SJCRH30 (cell line): Measurements from ENCODE around the gene KIF1B. TPM values are rescaled to one million over a fixed set of nuclear protein-coding genes. Genes with fewer than 3 reads are reported as not detected.

Source experiments
- DNase-seq, 2 experiments: peaks; one replicate each; pipeline ENCODE4 v3.0.0-alpha.2; 2015 to 2020
- H3K27ac ChIP-seq: fragments of 250-450 bp; sonication (Bioruptor Pico); 2 replicates; pipeline ENCODE4 v1.5.1; 2020; ENCODE audit warnings: mild to moderate bottlenecking, moderate library complexity
- H3K27me3 ChIP-seq: fragments of 250-450 bp; sonication (Bioruptor Pico); 2 replicates; pipeline ENCODE4 v1.5.1; 2020; ENCODE audit warnings: mild to moderate bottlenecking, moderate library complexity
- H3K36me3 ChIP-seq: fragments of 250-450 bp; sonication (Bioruptor Pico); 2 replicates; pipeline ENCODE4 v1.5.1; 2020; ENCODE audit warnings: mild to moderate bottlenecking, moderate library complexity
- H3K4me1 ChIP-seq: fragments of 250-450 bp; sonication (Bioruptor Pico); 2 replicates; pipeline ENCODE4 v1.5.1; 2020; ENCODE audit warnings: mild to moderate bottlenecking, moderate library complexity
- H3K4me3 ChIP-seq: fragments of 250-450 bp; sonication (Bioruptor Pico); 2 replicates; pipeline ENCODE4 v1.5.1; 2020; ENCODE audit warnings: mild to moderate bottlenecking, moderate library complexity
- H3K9me3 ChIP-seq: fragments of 250-450 bp; sonication (Bioruptor Pico); replicated peaks from 2 replicates; pipeline ENCODE4 v1.5.1; 2020; ENCODE audit warnings: mild to moderate bottlenecking, moderate library complexity
- total RNA-seq: library from RNA; depleted of rRNA; stranded (reverse); fragments of >200 nt; shearing (Covaris generic); gene quantifications from 2 replicates; pipeline ENCODE4 v1.2.3, GENCODE V29; 2014

Gene KIF1B
- total RNA-seq, 1 experiment from 2014 or later = 54.8 TPM

DNA sequence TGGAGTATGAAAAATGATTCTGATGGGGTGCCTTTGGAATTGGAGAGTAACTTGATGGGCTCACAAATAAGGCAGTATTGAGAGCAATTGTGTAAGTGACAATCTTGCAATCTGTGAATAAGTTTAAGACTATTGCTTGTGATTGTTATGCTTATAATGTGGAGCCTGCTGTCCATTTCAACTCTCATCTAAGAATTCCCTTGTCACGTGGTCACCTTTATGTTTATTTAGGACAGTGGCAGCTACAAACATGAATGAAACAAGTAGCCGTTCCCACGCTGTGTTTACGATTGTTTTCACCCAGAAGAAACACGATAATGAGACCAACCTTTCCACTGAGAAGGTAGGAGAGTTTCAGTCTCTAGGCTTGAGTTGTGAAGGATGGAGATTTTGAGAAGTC is 57.6 kb downstream of the KIF1B start:
- Histone ChIP-seq H3K27ac (no peak overlapping the region), H3K4me3 (no peak overlapping the region), H3K36me3 (peaks cover 42% of the 10 kb centered on the region), H3K4me1 (no peaks in the 10 kb centered on the region), H3K27me3 (no peaks in the 10 kb centered on the region), H3K9me3 (no peaks in the 10 kb centered on the region)
- no peak for DNase-seq

DNA sequence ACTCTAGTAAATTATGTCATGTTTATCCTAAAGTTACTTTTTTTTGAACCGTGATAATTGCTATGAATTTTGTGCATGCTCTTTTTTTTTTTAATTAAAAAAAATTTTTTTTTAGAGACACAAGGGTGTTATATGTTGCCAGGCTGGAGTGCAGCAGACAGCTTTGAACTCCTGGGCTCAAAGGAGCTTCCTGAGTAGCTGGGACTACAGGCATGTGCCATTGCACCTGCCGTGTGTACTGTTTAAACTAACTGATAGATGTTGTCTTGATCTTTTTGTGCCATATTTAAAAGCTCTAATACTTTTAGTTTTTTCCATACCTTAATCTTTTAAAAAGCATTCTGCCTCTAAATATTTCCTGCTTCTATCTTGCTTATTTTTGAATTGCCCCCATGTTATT is 60.7 kb downstream of the KIF1B start:
- Histone ChIP-seq H3K9me3 (no peaks in the 10 kb centered on the region), H3K27ac (no peak overlapping the region), H3K4me3 (no peak overlapping the region), H3K36me3 (peaks cover 32% of the 10 kb centered on the region), H3K27me3 (no peaks in the 10 kb centered on the region), H3K4me1 (no peaks in the 10 kb centered on the region)
- no peak for DNase-seq

DNA sequence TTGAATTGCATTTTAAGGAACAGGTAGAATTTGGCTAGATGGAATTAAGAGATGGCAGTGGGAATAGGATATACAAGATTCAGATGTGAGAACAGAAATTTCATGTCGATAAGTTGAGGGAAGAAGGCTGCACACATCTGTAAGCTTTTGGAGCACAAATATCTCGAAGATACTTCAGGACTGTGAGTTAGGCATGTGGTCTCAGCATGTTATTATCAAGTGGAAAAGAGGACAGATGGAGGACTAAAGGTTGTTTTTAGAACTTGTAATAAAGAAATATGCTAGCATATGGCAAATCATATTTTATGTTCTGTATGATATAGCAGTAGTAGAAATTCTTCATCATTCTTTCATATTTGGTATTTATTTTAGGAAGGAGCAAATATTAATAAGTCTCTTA is 61.5 kb downstream of the KIF1B start:
- DNase-seq = no peak
- no peak overlapping the region for H3K4me3 ChIP-seq
- H3K9me3 ChIP-seq = no peaks in the 10 kb centered on the region
- no peaks in the 10 kb centered on the region for H3K4me1 ChIP-seq
- H3K36me3 ChIP-seq = peaks cover 37% of the 10 kb centered on the region
- H3K27ac ChIP-seq = no peak overlapping the region
- H3K27me3 ChIP-seq = no peaks in the 10 kb centered on the region

DNA sequence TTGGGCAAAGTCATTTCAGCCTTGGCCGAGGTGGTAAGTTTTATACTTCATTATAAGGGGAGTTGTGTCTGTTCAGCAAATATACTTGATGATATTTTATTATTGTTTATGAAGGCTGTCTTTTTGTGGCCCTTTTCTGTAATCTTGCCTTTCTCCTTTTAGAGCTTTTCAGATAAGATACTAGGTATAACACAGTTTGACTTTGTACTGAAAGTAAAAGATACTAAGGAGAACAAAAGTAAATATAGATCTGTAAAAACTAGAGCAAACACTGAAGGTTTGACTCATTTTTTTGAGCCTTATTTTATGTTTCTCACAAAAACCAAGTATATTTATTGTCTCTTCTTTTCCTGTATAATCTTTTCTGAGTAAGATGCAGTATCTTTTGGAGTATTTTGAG is 61.9 kb downstream of the KIF1B start:
- Histone ChIP-seq H3K9me3 (no peaks in the 10 kb centered on the region), H3K4me3 (no peak overlapping the region), H3K27ac (no peak overlapping the region), H3K36me3 (peaks cover 37% of the 10 kb centered on the region), H3K27me3 (no peaks in the 10 kb centered on the region), H3K4me1 (no peaks in the 10 kb centered on the region)
- DNase-seq = no peak

DNA sequence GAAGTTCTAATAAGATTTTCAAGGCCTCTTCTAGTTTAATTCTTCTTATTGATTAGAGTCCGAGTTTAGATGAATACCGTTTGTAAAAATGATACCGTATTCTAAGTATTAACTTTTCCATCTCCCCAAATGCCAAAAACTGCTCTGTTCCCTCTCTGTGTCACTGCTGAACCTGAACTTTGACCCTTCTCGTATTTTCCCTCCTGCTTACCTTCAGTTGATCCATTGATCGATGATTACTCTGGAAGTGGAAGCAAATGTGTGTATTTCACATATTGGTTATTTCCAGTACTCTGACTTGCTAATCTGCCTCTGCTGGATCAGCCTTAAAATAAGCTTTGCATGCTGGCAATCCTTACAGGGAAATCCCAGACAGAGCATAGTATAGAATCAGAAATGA is 68.5 kb downstream of the KIF1B start:
- Histone ChIP-seq H3K36me3 (peaks cover 46% of the 10 kb centered on the region), H3K27me3 (no peaks in the 10 kb centered on the region), H3K4me3 (no peak overlapping the region), H3K27ac (no peak overlapping the region), H3K4me1 (no peaks in the 10 kb centered on the region), H3K9me3 (no peaks in the 10 kb centered on the region)
- DNase-seq = no peak

DNA sequence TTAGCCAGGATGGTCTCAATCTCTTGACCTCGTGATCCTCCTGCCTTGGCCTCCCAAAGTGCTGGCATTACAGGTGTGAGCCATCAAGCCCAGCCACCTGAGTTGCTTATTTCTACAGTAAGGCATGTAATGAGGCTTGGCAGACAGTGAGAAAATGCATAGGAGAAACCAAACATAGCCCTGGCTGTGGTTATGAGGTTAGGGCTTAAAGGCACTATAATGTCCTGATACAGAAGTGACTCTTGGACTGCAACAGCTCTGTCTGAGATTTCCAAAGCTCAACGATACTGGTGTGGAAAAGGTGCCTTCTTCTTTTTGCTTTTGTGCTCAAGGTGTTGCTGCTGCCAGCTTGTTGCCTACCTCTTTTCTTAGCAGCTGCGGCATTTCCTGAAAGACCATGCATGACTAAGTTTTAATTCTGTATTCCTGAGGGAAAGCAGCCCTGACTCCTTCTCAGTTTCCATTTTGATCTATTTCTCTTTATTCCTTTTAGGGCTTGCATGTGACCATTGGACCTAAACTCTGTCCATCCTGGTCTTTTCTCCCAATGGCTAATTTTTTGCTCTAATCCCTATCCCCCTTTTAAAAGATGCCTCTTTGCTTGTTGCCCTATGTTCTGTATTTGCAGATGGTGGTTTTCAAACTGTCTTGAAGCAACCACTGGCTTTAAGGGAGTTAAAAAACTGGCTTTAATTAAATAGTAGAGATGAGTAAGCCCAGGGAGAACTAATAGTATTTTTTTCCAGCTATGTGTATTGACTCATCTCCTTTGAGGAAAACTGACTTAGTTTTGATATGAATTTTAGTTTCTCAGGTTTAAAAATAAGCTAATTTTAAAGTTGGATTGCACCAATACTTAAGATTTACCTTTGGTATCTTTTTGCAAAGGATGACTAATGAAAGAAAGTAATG is 70.3 kb downstream of the KIF1B start:
- Histone ChIP-seq H3K27me3 (no peaks in the 10 kb centered on the region), H3K36me3 (peaks cover 51% of the 10 kb centered on the region), H3K4me1 (no peaks in the 10 kb centered on the region), H3K4me3 (no peak overlapping the region), H3K9me3 (no peaks in the 10 kb centered on the region), H3K27ac (no peak overlapping the region)
- no peak for DNase-seq

DNA sequence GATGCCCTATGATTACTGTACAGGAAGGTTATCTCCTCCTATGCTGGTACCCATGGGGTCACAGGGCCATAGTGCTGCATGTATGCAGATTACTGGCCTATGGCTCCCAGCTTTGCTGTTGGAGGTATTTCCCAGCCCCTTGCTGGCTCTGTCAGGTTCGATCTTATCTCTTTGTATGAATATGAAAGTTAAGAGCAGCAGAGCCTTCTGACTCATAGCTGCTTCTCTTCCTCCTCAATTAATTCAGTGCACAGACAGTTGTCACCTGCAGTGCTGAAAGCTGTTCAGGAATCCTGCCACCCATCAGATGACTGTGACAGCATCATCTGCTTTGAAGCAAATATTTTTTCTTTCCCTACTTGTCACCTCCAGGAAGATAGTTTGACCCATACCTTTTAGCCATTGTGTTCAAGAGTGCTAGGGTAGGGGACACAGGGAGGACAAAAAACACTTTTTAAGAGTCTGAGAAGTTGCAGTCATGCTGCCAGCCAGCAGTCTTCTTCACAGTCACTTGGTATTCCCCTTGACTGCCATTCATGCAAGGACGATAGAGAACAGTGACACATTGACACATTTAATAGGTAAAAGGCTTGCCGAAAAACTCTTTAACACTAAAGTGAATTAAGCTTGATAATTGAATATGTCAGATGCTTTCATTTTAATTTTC is 73.1 kb downstream of the KIF1B start:
- H3K4me1 ChIP-seq = no peaks in the 10 kb centered on the region
- peaks cover 32% of the 10 kb centered on the region for H3K36me3 ChIP-seq
- no peaks in the 10 kb centered on the region for H3K27me3 ChIP-seq
- no peaks in the 10 kb centered on the region for H3K9me3 ChIP-seq
- H3K4me3 ChIP-seq = no peak overlapping the region
- no peak overlapping the region for H3K27ac ChIP-seq
- no peak for DNase-seq

DNA sequence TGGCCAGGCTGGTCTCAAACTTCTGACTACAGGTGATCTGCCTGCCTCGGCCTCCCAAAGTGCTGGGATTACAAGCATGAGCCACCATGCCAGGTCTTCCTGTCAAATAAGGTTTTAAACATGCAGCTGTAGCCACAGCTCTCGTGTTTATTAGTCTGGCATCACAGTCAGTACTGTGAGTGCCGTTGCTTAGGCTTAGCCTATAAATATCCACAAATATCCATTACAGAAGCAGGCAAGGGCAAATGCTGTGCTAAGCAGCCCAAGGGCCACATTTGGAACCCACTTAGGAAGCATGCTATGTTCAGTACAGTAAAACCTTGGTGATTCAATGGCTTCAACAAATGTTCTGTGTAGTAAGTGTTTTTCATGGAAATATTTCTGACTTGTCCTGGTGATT is 75.9 kb downstream of the KIF1B start:
- H3K27ac ChIP-seq = no peak overlapping the region
- H3K4me1 ChIP-seq = no peaks in the 10 kb centered on the region
- no peak for DNase-seq
- peaks cover 29% of the 10 kb centered on the region for H3K36me3 ChIP-seq
- no peak overlapping the region for H3K4me3 ChIP-seq
- no peaks in the 10 kb centered on the region for H3K27me3 ChIP-seq
- H3K9me3 ChIP-seq = no peaks in the 10 kb centered on the region

DNA sequence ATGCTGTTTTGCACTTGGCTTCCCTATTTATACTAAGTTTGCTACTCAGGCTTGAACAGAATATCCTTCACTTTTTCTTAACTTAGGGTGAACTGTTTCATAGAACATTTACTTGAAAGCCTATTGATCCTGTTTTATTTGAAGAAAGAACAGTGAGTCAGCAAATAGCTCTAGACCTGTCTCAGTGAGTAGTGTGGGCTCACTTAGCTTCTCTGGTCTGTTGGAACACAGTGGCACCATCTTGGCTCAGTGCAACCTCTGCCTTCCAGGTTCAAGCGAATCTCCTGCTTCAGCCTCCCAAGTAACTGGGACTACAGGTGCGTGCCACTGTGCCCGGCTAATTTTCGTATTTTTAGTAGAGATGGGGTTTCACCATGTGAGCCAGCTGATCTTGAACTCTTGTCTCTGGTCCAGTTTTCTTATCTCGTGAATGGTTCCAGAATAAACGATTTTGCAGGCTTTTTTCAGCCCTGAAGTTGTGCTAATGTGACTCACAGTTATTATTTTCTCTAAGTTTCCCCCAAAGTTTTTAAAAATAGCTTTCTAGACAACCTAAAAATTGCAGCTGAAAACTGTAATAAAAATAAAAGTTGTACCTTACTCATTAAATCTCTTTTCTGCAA is 76.8 kb downstream of the KIF1B start:
- Histone ChIP-seq H3K27me3 (no peaks in the 10 kb centered on the region), H3K9me3 (no peaks in the 10 kb centered on the region), H3K4me3 (no peak overlapping the region), H3K27ac (no peak overlapping the region), H3K4me1 (no peaks in the 10 kb centered on the region), H3K36me3 (peaks cover 28% of the 10 kb centered on the region)
- no peak for DNase-seq

DNA sequence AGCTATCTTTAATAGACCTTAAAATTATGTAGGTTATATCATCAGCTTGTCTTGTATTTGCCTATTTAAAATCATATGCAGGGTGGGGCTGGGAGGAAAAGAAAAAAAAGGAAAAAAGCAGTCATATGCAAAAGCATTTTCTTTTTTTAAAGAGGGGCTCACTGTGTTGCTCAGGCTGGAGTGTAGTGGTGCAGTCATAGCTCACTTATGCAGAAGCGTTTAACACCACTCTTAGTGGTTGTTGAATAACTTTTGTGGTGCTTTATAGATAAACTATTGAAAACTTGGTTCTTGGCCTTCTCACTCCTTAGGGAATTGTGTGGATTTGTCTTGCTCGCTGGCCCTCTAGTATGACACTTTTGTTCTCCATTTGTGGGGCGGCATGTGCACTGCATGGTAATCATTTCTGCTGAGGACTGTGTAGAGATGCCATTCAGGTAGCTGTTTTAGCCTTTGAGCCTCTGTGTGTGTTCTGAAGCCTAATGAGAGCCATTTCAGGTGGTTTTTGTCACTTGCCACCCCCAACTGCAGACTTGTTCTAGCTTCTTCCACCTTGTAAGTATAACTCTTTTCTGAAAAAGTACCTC is 77.8 kb downstream of the KIF1B start:
- DNase-seq = no peak
- Histone ChIP-seq H3K27ac (no peak overlapping the region), H3K27me3 (no peaks in the 10 kb centered on the region), H3K4me3 (no peak overlapping the region), H3K36me3 (peaks cover 32% of the 10 kb centered on the region), H3K4me1 (no peaks in the 10 kb centered on the region), H3K9me3 (no peaks in the 10 kb centered on the region)

DNA sequence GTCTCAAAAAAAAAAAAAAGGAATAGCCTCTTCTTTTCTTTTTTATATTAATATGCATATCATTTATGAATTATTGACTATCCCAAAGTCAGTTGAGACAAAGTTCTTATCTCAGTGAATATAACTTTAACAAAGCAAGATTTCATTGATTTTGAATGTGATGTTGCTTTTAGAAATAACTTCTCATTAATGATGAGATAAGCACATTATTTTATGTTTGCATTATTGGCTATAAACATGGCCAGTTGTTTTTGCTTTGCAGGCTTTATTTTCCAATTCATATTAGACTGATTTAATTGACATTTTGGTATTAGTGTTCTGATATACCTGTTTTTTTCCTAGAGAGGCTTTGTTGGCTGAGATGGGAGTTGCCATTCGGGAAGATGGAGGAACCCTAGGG is 81.3 kb downstream of the KIF1B start:
- no peaks in the 10 kb centered on the region for H3K9me3 ChIP-seq
- peaks cover 44% of the 10 kb centered on the region for H3K36me3 ChIP-seq
- H3K27ac ChIP-seq = no peak overlapping the region

DNA sequence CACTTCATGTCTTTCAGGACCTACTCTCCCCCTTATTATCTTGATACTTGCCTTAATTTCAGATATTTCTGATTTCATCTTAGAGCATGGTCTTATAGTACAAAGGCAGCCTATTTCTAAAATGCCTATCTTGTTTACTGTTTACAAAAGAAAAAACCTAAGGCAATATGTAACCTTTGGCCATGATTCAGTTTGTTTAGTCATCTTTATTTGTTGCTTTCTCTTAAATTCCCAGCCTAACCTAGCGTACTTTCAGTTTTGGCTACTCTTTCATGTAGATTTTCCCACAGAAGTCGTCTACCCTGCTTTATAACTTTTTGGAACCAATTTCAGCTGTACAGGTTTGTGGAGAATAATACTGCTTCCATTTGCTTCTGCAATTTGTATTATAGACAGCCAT is 81.8 kb downstream of the KIF1B start:
- H3K4me3 ChIP-seq = no peak overlapping the region
- no peaks in the 10 kb centered on the region for H3K4me1 ChIP-seq
- DNase-seq = no peak
- no peak overlapping the region for H3K27ac ChIP-seq
- H3K27me3 ChIP-seq = no peaks in the 10 kb centered on the region
- H3K9me3 ChIP-seq = no peaks in the 10 kb centered on the region
- H3K36me3 ChIP-seq = peaks cover 47% of the 10 kb centered on the region

More for the DNA sequence above, 81.3 kb downstream of the KIF1B start:
- H3K27me3 ChIP-seq = no peaks in the 10 kb centered on the region
- no peak overlapping the region for H3K4me3 ChIP-seq
- no peak for DNase-seq
- no peaks in the 10 kb centered on the region for H3K4me1 ChIP-seq

DNA sequence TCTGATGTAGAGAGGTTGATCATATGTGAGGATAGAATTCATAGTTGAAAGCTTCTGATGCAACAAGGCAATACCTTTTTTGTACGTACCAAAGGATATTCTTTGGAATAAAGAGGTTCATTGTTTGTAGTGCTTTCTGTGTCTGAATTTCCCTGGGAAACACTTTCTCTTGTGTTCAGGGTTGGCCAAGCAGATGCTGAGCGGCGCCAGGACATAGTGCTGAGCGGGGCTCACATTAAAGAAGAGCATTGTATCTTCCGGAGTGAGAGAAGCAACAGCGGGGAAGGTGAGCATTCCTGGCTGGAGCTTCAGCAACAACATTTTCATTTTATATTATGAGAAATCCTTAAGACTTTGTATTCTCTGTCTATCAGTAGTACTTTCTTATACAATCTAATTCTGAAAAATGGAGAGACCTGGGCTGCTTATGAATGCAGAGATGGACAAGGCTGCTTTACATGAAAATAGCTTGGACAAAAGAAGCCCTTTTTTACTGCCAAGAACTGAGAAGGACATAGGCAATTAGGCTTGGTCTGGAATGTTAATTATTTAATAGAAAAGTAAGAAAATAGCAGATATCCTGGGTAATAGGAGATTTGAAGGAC is 85.2 kb downstream of the KIF1B start:
- Histone ChIP-seq H3K36me3 (peaks cover 57% of the 10 kb centered on the region), H3K27ac (no peak overlapping the region), H3K27me3 (no peaks in the 10 kb centered on the region), H3K9me3 (no peaks in the 10 kb centered on the region), H3K4me3 (no peak overlapping the region), H3K4me1 (no peaks in the 10 kb centered on the region)
- no peak for DNase-seq

DNA sequence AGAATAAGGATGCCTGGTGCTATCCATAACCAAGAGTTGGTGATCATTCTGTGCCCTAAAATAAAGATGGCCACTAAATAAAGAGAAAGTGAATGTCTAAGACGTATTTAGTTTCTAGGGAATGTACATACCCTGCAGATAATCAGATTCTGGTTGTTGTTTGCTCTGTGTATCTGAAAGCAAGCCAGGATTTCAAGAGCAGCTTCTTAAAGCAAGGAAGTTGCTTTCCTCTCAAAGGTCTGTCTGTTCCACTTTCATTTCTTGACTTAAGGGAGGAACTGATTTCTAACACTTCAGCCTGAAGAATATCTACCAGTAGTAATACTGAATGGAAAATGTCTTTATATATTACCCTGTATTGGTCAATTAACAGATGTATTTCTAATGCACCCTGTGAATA is 88.8 kb downstream of the KIF1B start:
- H3K4me3 ChIP-seq = no peak overlapping the region
- DNase-seq = no peak
- H3K4me1 ChIP-seq = no peaks in the 10 kb centered on the region
- no peaks in the 10 kb centered on the region for H3K27me3 ChIP-seq
- no peaks in the 10 kb centered on the region for H3K9me3 ChIP-seq
- no peak overlapping the region for H3K27ac ChIP-seq
- peaks cover 54% of the 10 kb centered on the region for H3K36me3 ChIP-seq

DNA sequence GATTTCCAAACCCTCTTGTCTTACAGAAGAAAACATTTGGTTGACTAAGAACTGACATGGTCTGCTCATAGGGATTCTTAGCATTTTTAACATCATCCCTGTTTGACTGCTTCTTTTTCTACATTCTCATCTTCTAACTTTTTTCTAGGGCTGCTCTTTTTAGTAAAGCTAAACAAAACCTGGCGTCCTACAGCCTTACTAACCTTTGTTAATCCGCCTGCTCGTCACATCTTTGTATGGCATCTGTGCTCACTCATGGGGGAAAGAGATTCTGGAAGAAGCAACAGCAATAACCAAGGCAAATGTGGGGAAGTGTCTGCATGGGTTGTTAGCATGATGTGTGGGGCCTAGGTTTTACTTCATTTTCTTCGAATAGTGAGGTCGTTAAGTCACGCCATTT is 92.0 kb downstream of the KIF1B start:
- Histone ChIP-seq H3K36me3 (peaks cover 46% of the 10 kb centered on the region), H3K4me3 (no peak overlapping the region), H3K27ac (no peak overlapping the region), H3K4me1 (no peaks in the 10 kb centered on the region), H3K9me3 (no peaks in the 10 kb centered on the region), H3K27me3 (no peaks in the 10 kb centered on the region)
- no peak for DNase-seq
